Type B pancreatic cell (in vitro differentiated cells): ENCODE data around the gene TRRAP. TPM values are rescaled to one million over a fixed set of nuclear protein-coding genes. Genes with fewer than 3 reads are reported as not detected.
A peak's percentile ranks its signal among the peaks of the same experiment; 100 is the strongest.

Source experiments
- DNase-seq: peaks from one replicate; pipeline ENCODE4 v3.0.0; 2021; ENCODE audit warnings: mixed read lengths; ENCODE audit not compliant: unreplicated experiment; ENCODE audit errors: extremely low spot score
- H3K27ac Mint-ChIP-seq: 2 replicates; pipeline ENCODE4 v1.8.0; 2021; ENCODE audit warnings: mild to moderate bottlenecking, mixed read lengths
- H3K27me3 Mint-ChIP-seq: 2 replicates; pipeline ENCODE4 v1.8.0; 2021; ENCODE audit warnings: mixed read lengths
- H3K36me3 Mint-ChIP-seq: 2 replicates; pipeline ENCODE4 v1.8.0; 2021; ENCODE audit warnings: mixed read lengths
- H3K4me1 Mint-ChIP-seq: one replicate; pipeline ENCODE4 v1.8.0; 2021; ENCODE audit warnings: mixed read lengths; ENCODE audit not compliant: unreplicated experiment
- H3K4me3 Mint-ChIP-seq: 2 replicates; pipeline ENCODE4 v1.8.0; 2021; ENCODE audit warnings: mild to moderate bottlenecking, mixed read lengths
- H3K9me3 Mint-ChIP-seq: 2 replicates; pipeline ENCODE4 v1.8.0; 2021; ENCODE audit warnings: mixed read lengths
- CTCF ChIP-seq: fragments of 200-600 bp; sonication (generic); conservative IDR thresholded peaks from 2 replicates; pipeline ENCODE4 v1.5.0; 2021; ENCODE audit warnings: antibody characterized with exemption, mild to moderate bottlenecking
- microRNA-seq: library from miRNA; unstranded; fragments of <30 nt; microRNA quantifications from one replicate; pipeline ENCODE4, GENCODE V29; 2020
- total RNA-seq: library from RNA; stranded (reverse); gene quantifications from 2 replicates; pipeline ENCODE4 v1.2.1, GENCODE V29; 2021; ENCODE audit warnings: low replicate concordance

Gene TRRAP
- total RNA-seq, 1 donor from 2014 or later = 65.7 TPM

- no peak overlapping the region for H3K4me3 Mint-ChIP-seq
- no peaks in the 10 kb centered on the region for H3K27me3 Mint-ChIP-seq
- H3K36me3 Mint-ChIP-seq = peaks cover 39% of the 10 kb centered on the region
- DNase-seq = no peak
- no peak for TF ChIP-seq CTCF
- H3K27ac Mint-ChIP-seq = no peak overlapping the region
- no peaks in the 10 kb centered on the region for H3K4me1 Mint-ChIP-seq
- H3K9me3 Mint-ChIP-seq = no peaks in the 10 kb centered on the region
These were observed 168.4 kb downstream of the TRRAP start for GRCh38 chr7:99046722-99047121.

- no peak for TF ChIP-seq CTCF
- DNase-seq = no peak
- no peaks in the 10 kb centered on the region for H3K4me1 Mint-ChIP-seq
- peaks cover 42% of the 10 kb centered on the region for H3K36me3 Mint-ChIP-seq
- H3K27ac Mint-ChIP-seq = no peak overlapping the region
- no peak overlapping the region for H3K4me3 Mint-ChIP-seq
- H3K9me3 Mint-ChIP-seq = no peaks in the 10 kb centered on the region
- H3K27me3 Mint-ChIP-seq = no peaks in the 10 kb centered on the region
These were observed 169.3 kb downstream of the TRRAP start for GRCh38 chr7:99047526-99048077.

GRCh38 chr7:99050971-99051370 lies 172.6 kb downstream of the TRRAP start:
- no peaks in the 10 kb centered on the region for H3K9me3 Mint-ChIP-seq
- no peak for DNase-seq
- no peaks in the 10 kb centered on the region for H3K27me3 Mint-ChIP-seq
- H3K4me3 Mint-ChIP-seq = no peak overlapping the region
- H3K27ac Mint-ChIP-seq = no peak overlapping the region
- no peak for TF ChIP-seq CTCF
- H3K36me3 Mint-ChIP-seq = peaks cover 36% of the 10 kb centered on the region
- no peaks in the 10 kb centered on the region for H3K4me1 Mint-ChIP-seq

GRCh38 chr7:99054781-99055180 lies 176.4 kb downstream of the TRRAP start:
- no peak overlapping the region for H3K27ac Mint-ChIP-seq
- no peak overlapping the region for H3K4me3 Mint-ChIP-seq
- no peaks in the 10 kb centered on the region for H3K9me3 Mint-ChIP-seq
- no peaks in the 10 kb centered on the region for H3K27me3 Mint-ChIP-seq
- no peak for DNase-seq
- TF ChIP-seq CTCF = no peak
- H3K36me3 Mint-ChIP-seq = peaks cover 28% of the 10 kb centered on the region
- H3K4me1 Mint-ChIP-seq = no peaks in the 10 kb centered on the region

- Mint-ChIP-seq H3K27me3 (no peaks in the 10 kb centered on the region), H3K27ac (peak overlapping the region; percentile 67), H3K36me3 (peaks cover 9% of the 10 kb centered on the region), H3K4me1 (no peaks in the 10 kb centered on the region), H3K4me3 (no peak overlapping the region), H3K9me3 (no peaks in the 10 kb centered on the region)
- no peak for TF ChIP-seq CTCF
- DNase-seq = no peak
These were observed 182.9 kb downstream of the TRRAP start for GRCh38 chr7:99061001-99061776.

Small RNA genes within 50 kb of the gene (microRNA-seq; reads per million reads assigned to microRNA genes)
- gene MIR3609 = 1.7 reads per million

Other genes starting within 250 kb of the TRRAP start
- gene TMEM130, start 8.5 kb upstream of the TRRAP start, total RNA-seq = 0.17 and 1.2 TPM in 2 replicates